ENCODE measurements around the gene GPR6. TPM values are rescaled to one million over a fixed set of nuclear protein-coding genes. Genes with fewer than 3 reads are reported as not detected.

GPR6 gene
- total and polyA plus RNA-seq, 2 of the 8 experiments (the other 6 are each of a cell fraction or from before 2014, with no cell fraction given) = 0.18 to 0.37 TPM

GRCh38 chr6:109934293-109934692 is 43.8 kb upstream of the GPR6 start:
- H3K79me2 ChIP-seq (ENCODE audit: control insufficient read depth in 1 of 2, insufficient read depth in 2 of 2, low read length in 2 of 2) = no peaks in the 10 kb centered on the region
- H3K4me3 ChIP-seq (ENCODE audit: extremely low read depth in 1 of 4, insufficient read depth in 2 of 4, low read depth in 3 of 4, low read length in 4 of 4) = no peak overlapping the region
- no peak overlapping the region for H2BK15ac ChIP-seq (ENCODE audit: low read length)
- H3K14ac ChIP-seq (ENCODE audit: insufficient read length) = no peak overlapping the region
- no peak overlapping the region for H3K18ac ChIP-seq (ENCODE audit: extremely low read depth, low read length)
- peak overlapping the region; percentile 32 for H4K91ac ChIP-seq (replicated peaks; ENCODE audit: insufficient read length, low read length)
- 96% methylated on average over 8 of the region's 8 CpGs; no CpG with 5 or more reads in 1 of the 2 experiments for WGBS, 2 experiments (ENCODE audit: extremely low coverage in 1 of 2, insufficient coverage in 1 of 2, insufficient read length in 1 of 2, insufficient replicate concordance in 2 of 2, low coverage in 1 of 2, low lambda C conversion rate in 2 of 2, missing lambda C conversion rate in 1 of 2)
- no peaks in the 10 kb centered on the region for H3K36me3 ChIP-seq (ENCODE audit: control insufficient read depth in 2 of 4, insufficient read depth in 4 of 4, low read length in 3 of 4)
- H3K56ac ChIP-seq (replicated peaks; ENCODE audit: insufficient read length, low read depth, low read length) = no peak overlapping the region
- no peaks in the 10 kb centered on the region for H3K9me3 ChIP-seq (ENCODE audit: insufficient read depth in 2 of 2, low read depth in 1 of 2, low read length in 1 of 2)
- no peaks in the 10 kb centered on the region for H4K20me1 ChIP-seq (replicated peaks in 1 of 2; ENCODE audit: control insufficient read depth in 1 of 2, insufficient read depth in 2 of 2, low read length in 2 of 2)
- H3K27ac ChIP-seq (ENCODE audit: low read depth, low read length) = no peak overlapping the region
- POLR2A ChIA-PET (ENCODE audit: partially characterized antibody) = interaction anchor here (1.7 kb wide), 1 partner anchor 10 kb away, joined by 8 read pairs; no protein-coding TSS in a partner anchor
- H2BK12ac ChIP-seq (ENCODE audit: low read depth, low read length) = no peak overlapping the region
- H3K4ac ChIP-seq (replicated peaks; ENCODE audit: insufficient read length, low read depth, low read length) = no peak overlapping the region
- FAIRE-seq = no peak
- H3K23ac ChIP-seq (ENCODE audit: insufficient read length) = no peak overlapping the region
- no peak for DNase-seq (ENCODE audit: low read depth in 1 of 2, low spot score in 2 of 2)
- H3K27me3 ChIP-seq (replicated peaks in 1 of 4; ENCODE audit: control insufficient read depth in 3 of 4, extremely low read depth in 1 of 4, insufficient read depth in 3 of 4, low read length in 3 of 4) = no peaks in the 10 kb centered on the region
- no peak overlapping the region for H3K4me2 ChIP-seq (ENCODE audit: insufficient read depth in 1 of 2, low read depth in 2 of 2, low read length in 2 of 2)
- no peaks in the 10 kb centered on the region for H3K79me1 ChIP-seq (ENCODE audit: low read depth, low read length)
- H4K8ac ChIP-seq (ENCODE audit: extremely low read depth, insufficient read depth, low read length) = no peak overlapping the region
- no peak overlapping the region for H2AK5ac ChIP-seq (ENCODE audit: low read depth, low read length)
- H3K9ac ChIP-seq (replicated peaks in 1 of 4; ENCODE audit: extremely low read depth in 1 of 4, low read depth in 3 of 4, low read length in 3 of 4) = no peak overlapping the region
- H2BK120ac ChIP-seq (replicated peaks; ENCODE audit: low read depth, low read length) = no peak overlapping the region
- H2BK5ac ChIP-seq (ENCODE audit: low read depth, low read length) = no peak overlapping the region
- no peaks in the 10 kb centered on the region for H3K4me1 ChIP-seq (replicated peaks in 1 of 4; ENCODE audit: control insufficient read depth in 3 of 4, insufficient read depth in 4 of 4, low read length in 3 of 4)
- no peak overlapping the region for H2AFZ ChIP-seq (ENCODE audit: low read length)
- CTCF ChIA-PET (ENCODE audit: partially characterized antibody) = interaction anchor here (1.0 kb wide), 2 partner anchors 10 to 33 kb away, joined by 3 read pairs; no protein-coding TSS in a partner anchor
- no peaks in the 10 kb centered on the region for H3K23me2 ChIP-seq (ENCODE audit: low read depth, low read length)
- no peak overlapping the region for H4K5ac ChIP-seq (ENCODE audit: insufficient read length, low read depth, low read length)
- no peak overlapping the region for H2BK20ac ChIP-seq (ENCODE audit: low read length)
- TF ChIP-seq, protein P1, sequence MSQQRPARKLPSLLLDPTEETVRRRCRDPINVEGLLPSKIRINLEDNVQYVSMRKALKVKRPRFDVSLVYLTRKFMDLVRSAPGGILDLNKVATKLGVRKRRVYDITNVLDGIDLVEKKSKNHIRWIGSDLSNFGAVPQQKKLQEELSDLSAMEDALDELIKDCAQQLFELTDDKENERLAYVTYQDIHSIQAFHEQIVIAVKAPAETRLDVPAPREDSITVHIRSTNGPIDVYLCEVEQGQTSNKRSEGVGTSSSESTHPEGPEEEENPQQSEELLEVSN (IDR thresholded peaks at IDR 0.05) = no peak
- no peak for TF ChIP-seq TAF7 (optimal IDR thresholded peaks at IDR 0.05; ENCODE audit: borderline replicate concordance, low read depth, low read length)
- TF ChIP-seq BACH1 (IDR thresholded peaks at IDR 0.05; ENCODE audit: low read length) = no peak
- no peak for TF ChIP-seq CHD1 (IDR thresholded peaks at IDR 0.05; ENCODE audit: low read depth, low read length)
- TF ChIP-seq, protein P2, sequence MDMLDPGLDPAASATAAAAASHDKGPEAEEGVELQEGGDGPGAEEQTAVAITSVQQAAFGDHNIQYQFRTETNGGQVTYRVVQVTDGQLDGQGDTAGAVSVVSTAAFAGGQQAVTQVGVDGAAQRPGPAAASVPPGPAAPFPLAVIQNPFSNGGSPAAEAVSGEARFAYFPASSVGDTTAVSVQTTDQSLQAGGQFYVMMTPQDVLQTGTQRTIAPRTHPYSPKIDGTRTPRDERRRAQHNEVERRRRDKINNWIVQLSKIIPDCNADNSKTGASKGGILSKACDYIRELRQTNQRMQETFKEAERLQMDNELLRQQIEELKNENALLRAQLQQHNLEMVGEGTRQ (IDR thresholded peaks at IDR 0.05; ENCODE audit: low read length) = no peak
- no peak for TF ChIP-seq YY1 (IDR thresholded peaks at IDR 0.05; ENCODE audit: low read depth, low read length)
- TF ChIP-seq GTF2F1 (IDR thresholded peaks at IDR 0.05; ENCODE audit: borderline replicate concordance, low read depth, low read length) = no peak
- TF ChIP-seq KDM4A (IDR thresholded peaks at IDR 0.05; ENCODE audit: low read depth, low read length, severe bottlenecking) = no peak
- TF ChIP-seq, protein P3, sequence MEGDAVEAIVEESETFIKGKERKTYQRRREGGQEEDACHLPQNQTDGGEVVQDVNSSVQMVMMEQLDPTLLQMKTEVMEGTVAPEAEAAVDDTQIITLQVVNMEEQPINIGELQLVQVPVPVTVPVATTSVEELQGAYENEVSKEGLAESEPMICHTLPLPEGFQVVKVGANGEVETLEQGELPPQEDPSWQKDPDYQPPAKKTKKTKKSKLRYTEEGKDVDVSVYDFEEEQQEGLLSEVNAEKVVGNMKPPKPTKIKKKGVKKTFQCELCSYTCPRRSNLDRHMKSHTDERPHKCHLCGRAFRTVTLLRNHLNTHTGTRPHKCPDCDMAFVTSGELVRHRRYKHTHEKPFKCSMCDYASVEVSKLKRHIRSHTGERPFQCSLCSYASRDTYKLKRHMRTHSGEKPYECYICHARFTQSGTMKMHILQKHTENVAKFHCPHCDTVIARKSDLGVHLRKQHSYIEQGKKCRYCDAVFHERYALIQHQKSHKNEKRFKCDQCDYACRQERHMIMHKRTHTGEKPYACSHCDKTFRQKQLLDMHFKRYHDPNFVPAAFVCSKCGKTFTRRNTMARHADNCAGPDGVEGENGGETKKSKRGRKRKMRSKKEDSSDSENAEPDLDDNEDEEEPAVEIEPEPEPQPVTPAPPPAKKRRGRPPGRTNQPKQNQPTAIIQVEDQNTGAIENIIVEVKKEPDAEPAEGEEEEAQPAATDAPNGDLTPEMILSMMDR (IDR thresholded peaks at IDR 0.05; ENCODE audit: control extremely low read depth in 1 of 3, insufficient read depth in 1 of 3, low read depth in 1 of 3, low read length in 3 of 3) = no peak
- TF ChIP-seq CTBP2 (IDR thresholded peaks at IDR 0.05; ENCODE audit: borderline replicate concordance, insufficient read depth, insufficient read length, low read length) = no peak

All from H1 (cell line).